Measurements from ENCODE around the gene ZG16.

ZG16 gene

DNA sequence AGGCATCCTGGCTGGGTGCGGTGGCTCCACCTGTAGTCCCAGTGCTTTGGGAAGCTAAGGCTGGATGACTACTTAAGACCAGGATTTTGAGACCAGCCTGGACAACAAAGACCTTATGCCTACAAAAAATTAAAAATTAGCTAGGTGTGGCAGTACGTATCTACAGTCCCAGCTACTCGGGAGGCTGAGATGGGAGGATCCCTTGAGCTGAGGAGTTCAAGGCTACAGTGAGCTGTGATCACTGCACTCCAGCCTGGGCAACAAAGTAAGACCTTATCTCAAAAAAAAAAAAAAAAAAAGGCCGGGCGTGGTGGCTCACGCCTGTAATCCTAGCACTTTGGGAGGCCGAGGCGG lies 48.3 kb downstream of the ZG16 start:
- DNase-seq, result no peak

DNA sequence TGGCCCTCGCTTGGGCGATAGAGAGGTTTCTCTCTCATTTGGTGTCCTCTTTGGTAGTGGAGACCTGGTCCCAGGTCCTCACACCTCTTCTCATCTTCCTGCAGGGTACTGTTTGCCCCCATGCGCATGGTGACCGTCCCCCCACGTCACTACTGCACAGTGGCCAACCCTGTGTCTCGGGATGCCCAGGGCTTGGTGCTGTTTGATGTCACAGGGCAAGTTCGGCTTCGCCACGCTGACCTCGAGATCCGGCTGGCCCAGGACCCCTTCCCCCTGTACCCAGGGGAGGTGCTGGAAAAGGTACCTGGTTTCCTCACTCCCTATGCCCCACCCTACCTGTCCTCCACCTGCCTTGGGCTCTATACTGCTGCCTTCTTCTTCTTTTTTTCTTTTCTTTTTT lies 52.7 kb downstream of the ZG16 start:
- no peak for DNase-seq

DNA sequence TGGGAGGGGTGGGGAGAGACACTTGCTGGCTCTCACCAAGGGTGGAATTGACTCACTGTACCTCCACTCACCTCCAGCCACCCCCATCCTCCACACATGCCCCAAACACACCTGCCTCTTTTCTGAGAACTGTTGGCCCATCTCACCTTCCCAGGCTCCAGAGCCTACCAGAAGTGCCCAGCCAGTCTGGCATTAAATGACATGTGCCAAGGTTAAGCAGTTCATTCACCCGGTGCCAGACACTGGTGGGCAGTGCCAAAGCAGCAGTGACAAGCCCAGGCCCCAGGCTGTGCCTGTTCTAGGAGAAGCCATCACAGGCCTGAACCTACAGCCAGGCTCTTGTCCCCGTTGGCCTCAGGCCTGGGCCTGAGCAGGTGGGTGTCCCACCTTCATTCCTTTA lies 53.4 kb downstream of the ZG16 start:
- DNase-seq, result no peak

Data from central memory CD4-positive, alpha-beta T cell (primary cell).